ENCODE results near the gene UBE3B.

GRCh38 chr12:109542876-109543275 lies 65.4 kb downstream of the UBE3B start:
- no peak for TF ChIP-seq CTCF (IDR thresholded peaks at IDR 0.05)
- no peak for TF ChIP-seq POLR2A (IDR thresholded peaks at IDR 0.05)
- TF ChIP-seq POLR2AphosphoS5 (IDR thresholded peaks at IDR 0.05), result no peak

Measured in prostate gland (tissue), 2 donors.